ENCODE results near the gene KCNJ15.

KCNJ15 gene

DNA sequence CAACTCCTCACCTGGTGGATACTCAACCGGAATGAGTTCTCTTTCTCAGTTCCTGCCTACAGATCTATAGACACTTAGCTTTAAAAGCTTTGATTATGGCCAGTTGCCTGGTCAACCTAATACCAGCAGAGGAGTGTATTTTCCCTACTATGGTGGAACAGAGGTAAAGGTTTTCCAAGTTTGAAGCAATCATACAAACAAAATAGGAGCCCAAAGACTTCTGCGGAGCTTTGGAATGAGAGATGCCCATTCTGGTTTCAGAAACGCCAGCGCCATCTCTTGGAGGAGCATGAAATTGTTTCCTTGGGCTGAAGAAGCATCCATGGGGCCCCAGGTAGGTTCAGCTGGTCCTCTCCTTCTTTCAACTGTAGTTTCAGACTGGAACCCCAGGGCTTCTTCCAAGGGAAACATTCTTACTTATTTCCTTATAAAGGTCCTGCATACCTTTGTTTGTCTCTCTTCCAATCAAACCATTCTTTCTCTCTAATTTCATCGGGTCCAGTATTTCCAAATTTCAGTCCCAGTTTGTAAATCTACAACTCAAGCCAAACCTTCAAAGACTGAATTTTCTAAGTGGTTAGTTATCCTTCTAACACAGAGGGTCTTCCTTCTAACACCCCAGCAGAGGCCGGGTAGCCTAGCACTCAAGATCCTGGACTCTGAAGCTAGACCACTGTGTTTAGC, 95.9 kb downstream of the KCNJ15 start:
- no peak for TF ChIP-seq MYC (IDR thresholded peaks at IDR 0.05; ENCODE audit: low read depth, low read length)
- TF ChIP-seq, protein P1, sequence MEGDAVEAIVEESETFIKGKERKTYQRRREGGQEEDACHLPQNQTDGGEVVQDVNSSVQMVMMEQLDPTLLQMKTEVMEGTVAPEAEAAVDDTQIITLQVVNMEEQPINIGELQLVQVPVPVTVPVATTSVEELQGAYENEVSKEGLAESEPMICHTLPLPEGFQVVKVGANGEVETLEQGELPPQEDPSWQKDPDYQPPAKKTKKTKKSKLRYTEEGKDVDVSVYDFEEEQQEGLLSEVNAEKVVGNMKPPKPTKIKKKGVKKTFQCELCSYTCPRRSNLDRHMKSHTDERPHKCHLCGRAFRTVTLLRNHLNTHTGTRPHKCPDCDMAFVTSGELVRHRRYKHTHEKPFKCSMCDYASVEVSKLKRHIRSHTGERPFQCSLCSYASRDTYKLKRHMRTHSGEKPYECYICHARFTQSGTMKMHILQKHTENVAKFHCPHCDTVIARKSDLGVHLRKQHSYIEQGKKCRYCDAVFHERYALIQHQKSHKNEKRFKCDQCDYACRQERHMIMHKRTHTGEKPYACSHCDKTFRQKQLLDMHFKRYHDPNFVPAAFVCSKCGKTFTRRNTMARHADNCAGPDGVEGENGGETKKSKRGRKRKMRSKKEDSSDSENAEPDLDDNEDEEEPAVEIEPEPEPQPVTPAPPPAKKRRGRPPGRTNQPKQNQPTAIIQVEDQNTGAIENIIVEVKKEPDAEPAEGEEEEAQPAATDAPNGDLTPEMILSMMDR (IDR thresholded peaks at IDR 0.05; ENCODE audit: low read depth, low read length), result peak; percentile 69
- no peak overlapping the region for H3K4me3 ChIP-seq (ENCODE audit: low read depth, low read length)
- DNase-seq (ENCODE audit: low read depth), result peak; percentile 43

- TF ChIP-seq, protein P1 (IDR thresholded peaks at IDR 0.05; ENCODE audit: low read depth, low read length), result no peak
- TF ChIP-seq MYC (IDR thresholded peaks at IDR 0.05; ENCODE audit: low read depth, low read length) (no peak), POLR2A (IDR thresholded peaks at IDR 0.05; ENCODE audit: extremely low read depth, insufficient read length) (no peak)
- TF ChIP-seq, protein P2, sequence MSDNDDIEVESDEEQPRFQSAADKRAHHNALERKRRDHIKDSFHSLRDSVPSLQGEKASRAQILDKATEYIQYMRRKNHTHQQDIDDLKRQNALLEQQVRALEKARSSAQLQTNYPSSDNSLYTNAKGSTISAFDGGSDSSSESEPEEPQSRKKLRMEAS (IDR thresholded peaks at IDR 0.05; ENCODE audit: low read depth, low read length), result no peak
- no peak for DNase-seq (ENCODE audit: low read depth)
- H3K4me3 ChIP-seq (ENCODE audit: low read depth, low read length), result no peak overlapping the region
These were observed 97.4 kb downstream of the KCNJ15 start for GRCh38 chr21:38354231-38354630.

DNA sequence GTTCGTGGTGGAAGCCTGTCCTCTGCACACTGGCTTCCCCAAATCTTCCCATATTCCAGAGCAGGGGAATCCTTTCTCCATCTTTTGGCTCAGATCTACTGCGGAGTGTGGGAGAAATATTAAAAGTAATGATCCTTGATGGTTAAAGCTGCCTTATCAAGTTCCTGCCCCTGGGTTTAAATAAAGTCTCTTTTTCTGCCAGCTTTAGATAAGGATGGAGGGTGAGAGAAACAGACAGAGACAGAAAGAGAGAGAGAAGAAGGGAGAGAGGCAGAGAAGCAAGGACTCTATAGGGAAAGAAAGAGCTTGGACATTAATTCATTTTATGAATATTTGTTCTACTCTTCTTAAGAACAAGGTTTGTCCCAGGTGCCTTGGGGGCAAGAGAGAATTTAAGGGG, 98.0 kb downstream of the KCNJ15 start:
- no peak for TF ChIP-seq POLR2A (IDR thresholded peaks at IDR 0.05; ENCODE audit: extremely low read depth, insufficient read length)
- TF ChIP-seq MYC (IDR thresholded peaks at IDR 0.05; ENCODE audit: low read depth, low read length), result no peak
- TF ChIP-seq, protein P2 (IDR thresholded peaks at IDR 0.05; ENCODE audit: low read depth, low read length), result no peak
- TF ChIP-seq, protein P1 (IDR thresholded peaks at IDR 0.05; ENCODE audit: low read depth, low read length), result no peak
- no peak for DNase-seq (ENCODE audit: low read depth)
- no peak overlapping the region for H3K4me3 ChIP-seq (ENCODE audit: low read depth, low read length)

DNA sequence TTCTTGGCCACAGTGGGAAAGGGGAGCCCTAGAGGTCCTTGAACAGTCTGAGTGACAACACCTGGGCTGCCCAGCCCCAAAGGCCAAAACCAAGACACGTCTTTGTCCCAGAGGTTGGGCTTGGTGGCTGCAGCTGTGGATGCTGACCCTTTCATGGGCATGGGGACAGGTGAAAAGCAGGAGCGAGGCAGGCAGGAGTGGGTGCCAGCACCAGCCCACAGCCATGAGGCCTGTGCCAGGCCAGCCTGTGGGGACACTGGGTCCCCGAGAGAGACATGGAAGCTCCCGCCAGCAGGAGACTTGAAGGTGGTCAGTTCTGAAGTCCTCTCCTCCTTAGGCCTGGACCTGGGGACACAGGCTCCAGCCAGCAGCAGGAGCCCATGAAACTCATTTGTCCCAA, 98.6 kb downstream of the KCNJ15 start:
- TF ChIP-seq, protein P1 (IDR thresholded peaks at IDR 0.05; ENCODE audit: low read depth, low read length), result no peak
- TF ChIP-seq MYC (IDR thresholded peaks at IDR 0.05; ENCODE audit: low read depth, low read length) (no peak), POLR2A (IDR thresholded peaks at IDR 0.05; ENCODE audit: extremely low read depth, insufficient read length) (no peak)
- TF ChIP-seq, protein P2 (IDR thresholded peaks at IDR 0.05; ENCODE audit: low read depth, low read length), result no peak
- DNase-seq (ENCODE audit: low read depth), result no peak

DNA sequence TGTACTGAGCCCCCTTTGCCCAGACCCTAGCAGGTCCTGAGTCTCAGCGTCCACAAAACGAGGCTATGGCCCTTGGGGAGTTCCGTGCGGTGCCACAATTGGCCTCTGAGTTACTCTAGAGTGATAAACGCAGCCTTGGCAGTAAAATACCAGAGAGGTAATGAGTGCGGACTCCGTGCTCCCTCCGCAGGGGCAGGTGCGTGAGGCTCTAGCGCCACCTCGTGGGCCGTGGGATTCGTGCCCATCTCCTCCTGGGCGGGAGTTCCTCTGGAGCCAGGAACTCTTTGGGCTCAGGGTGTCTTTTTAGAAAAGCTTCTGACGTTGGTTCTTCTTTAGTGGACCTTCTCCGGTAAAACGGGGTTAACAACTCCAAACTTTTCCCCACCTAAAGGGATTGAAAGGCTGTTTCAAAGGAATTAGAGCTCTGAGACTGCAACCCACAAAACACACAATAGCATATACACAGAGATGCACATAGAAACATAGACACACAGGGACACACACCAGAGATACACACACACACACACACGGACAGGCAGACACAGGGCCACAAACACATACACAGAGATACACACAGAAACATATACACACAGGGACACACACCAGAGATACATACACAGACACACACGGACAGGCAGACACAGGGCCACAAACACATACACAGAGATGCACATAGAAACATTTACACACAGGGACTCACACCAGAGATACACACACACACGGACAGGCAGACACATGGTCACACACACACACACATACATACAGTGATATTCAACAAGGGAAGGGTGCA, 99.4 kb downstream of the KCNJ15 start:
- peak; percentile 52; the same call in 1 of the 2 replicates for TF ChIP-seq MYC (IDR thresholded peaks at IDR 0.05; ENCODE audit: low read depth, low read length)
- TF ChIP-seq, protein P2 (IDR thresholded peaks at IDR 0.05; ENCODE audit: low read depth, low read length), result peak; percentile 73
- TF ChIP-seq, protein P1 (IDR thresholded peaks at IDR 0.05; ENCODE audit: low read depth, low read length), result peak; percentile 87
- TF ChIP-seq POLR2A (IDR thresholded peaks at IDR 0.05; ENCODE audit: extremely low read depth, insufficient read length), result no peak
- no peak overlapping the region for H3K4me3 ChIP-seq (ENCODE audit: low read depth, low read length)
- DNase-seq (ENCODE audit: low read depth), result peak; percentile 74

More for the DNA sequence above, 98.6 kb downstream of the KCNJ15 start:
- no peak overlapping the region for H3K4me3 ChIP-seq (ENCODE audit: low read depth, low read length)

All from NB4 (cell line).